Pancreas (tissue), 10 donors: Measurements from ENCODE around the gene ETV5. TPM values are rescaled to one million over a fixed set of nuclear protein-coding genes. Genes with fewer than 3 reads are reported as not detected.
A peak's percentile ranks its signal among the peaks of the same experiment; 100 is the strongest.

Source experiments
- ATAC-seq, 4 donors: fragments of 200-7000 bp; cut with Tn5 transposase; one replicate each; pipeline versions ENCODE4 v1.8.0 to v1.9.1; 2020; ENCODE audit warnings: mild to moderate bottlenecking in 4 of 4, moderate library complexity in 4 of 4
- DNase-seq, 6 donors: peaks; one replicate each; pipeline ENCODE4 v3.0.0-alpha.2; 2020
- FAIRE-seq: peaks from 2 replicates; lab custom pipeline; 2012; peaks lifted over from hg19 to GRCh38; lab: Jason Lieb, UNC
- H3K27ac ChIP-seq, 4 donors: fragments of 200-600 bp; sonication (generic); 1 replicate in 3 of 4; 2 replicates in 1 of 4; pipeline versions ENCODE4 v1.5.0 to v1.8.0; 2020
- H3K27me3 ChIP-seq, 4 donors: fragments of 200-600 bp; one replicate each; pipeline ENCODE4 v1.8.0; 2021
- H3K36me3 ChIP-seq, 3 donors: fragments of 200-600 bp; sonication (generic) in 1 of 3; one replicate each; pipeline versions ENCODE4 v1.5.0 to v1.8.0; 2020 to 2021
- H3K4me1 ChIP-seq, 3 donors: fragments of 200-600 bp; one replicate each; pipeline ENCODE4 v1.8.0; 2021
- H3K4me3 ChIP-seq, 4 donors: fragments of 200-600 bp; sonication (generic) in 2 of 4; one replicate each; pipeline versions ENCODE4 v1.5.0 to v1.8.0; 2020 to 2021
- H3K9me3 ChIP-seq, 4 donors: fragments of 200-600 bp; one replicate each; pipeline ENCODE4 v1.8.0; 2021
- WGBS, 2 donors: extraction: QIAGEN DNeasy Blood & Tissue Kit; methylation state at CpG; one replicate each; pipeline ENCODE4 v1.1.7; 2013; 5-methylcytosine and 5-hydroxymethylcytosine counted together
- intact Hi-C, 3 donors: fragments of 100-400 bp; cut with DNase I; formaldehyde crosslinking; loops; one replicate each; pipeline versions ENCODE4 v1.11.1 to v1.14.2; 2022
- polyA plus RNA-seq, 2 donors: library from polyadenylated mRNA; stranded (reverse); fragments of 200-250 nt; gene quantifications; one replicate each; pipeline ENCODE4 v1.2.3, GENCODE V29; 2013
- total RNA-seq, 6 donors: library from RNA; stranded (reverse); fragmentation: NEBNext Ultra II Directional in 4 of 6; extraction: Animal tissue kit (Norgen Biotek cat#: 25700) in 4 of 6; gene quantifications; one replicate each; pipeline versions ENCODE4 v1.2.1 to v1.2.4, GENCODE V29; 2021 to 2023
- TF ChIP-seq, protein P1 (sequence below), 4 donors: fragments of 200-600 bp; sonication (generic) in 3 of 4; IDR thresholded peaks; one replicate each; pipeline versions ENCODE4 v1.5.0 to v1.8.0; 2021; ENCODE audit warnings: antibody characterized with exemption in 4 of 4
- donor health status: healthy with polysubstance abuse.
- donor health status: DM: no; HTN: no; CAD: no; lungs with moderate emphysema.
- donor health status: DM: no; HTN: no; CAD: no.
- donor health status: control.
- donor health status: control.
- donor health status: Bipolar disorder and iron deficiency.
- donor health status: DM: yes; HTN: yes; CAD: no.
- donor health status: DM: no; HTN: no; CAD: no.
- donor health status: DM: no; HTN: no; CAD: no.
- donor health status: DM: yes; HTN: yes; CAD: no.

The ETV5 gene
- total and polyA plus RNA-seq, 8 donors: 12.2 to 58.5 (median 24.9) TPM

DNA sequence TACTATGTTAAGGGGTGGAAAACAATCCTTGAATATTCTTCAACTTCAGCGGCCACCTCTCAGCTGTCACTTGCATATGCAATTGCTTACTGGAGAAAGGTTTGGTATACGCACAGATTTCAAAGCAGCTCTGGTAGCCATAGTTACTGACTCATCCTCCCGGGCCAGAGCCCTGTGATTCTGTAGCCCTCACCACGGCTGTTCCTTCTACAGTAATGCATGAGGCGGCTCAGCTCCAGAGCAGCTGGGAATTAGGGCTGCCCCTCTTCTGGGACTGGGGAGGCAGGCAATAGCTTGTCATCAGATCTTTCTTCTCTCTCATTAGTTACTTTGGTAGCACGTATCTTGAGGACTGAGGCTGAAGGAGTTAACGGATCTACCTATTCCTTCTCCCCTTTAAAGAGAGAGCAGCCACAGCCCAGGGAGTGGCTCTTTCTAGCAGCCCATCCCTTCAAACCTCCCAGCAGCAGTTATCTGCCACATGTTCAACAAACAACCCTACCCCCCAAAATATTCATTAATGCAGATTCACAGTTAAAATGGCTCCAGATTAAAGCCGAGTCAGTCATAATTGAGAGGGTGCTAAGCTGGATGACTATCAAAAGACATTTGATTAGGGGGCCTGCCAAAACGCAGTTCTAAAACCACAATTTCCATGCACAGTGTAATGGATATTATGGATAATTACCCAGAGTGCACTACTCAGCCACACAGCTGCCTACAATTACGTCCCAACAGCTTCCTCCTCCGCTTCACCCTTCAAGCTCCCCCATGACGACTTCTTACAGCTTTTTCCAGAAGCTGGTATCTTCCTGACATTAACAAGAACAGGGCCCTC lies 54.7 kb downstream of the ETV5 start:
- intact Hi-C loops: no loop called here
- Histone ChIP-seq H3K4me1 (no peaks in the 10 kb centered on the region), H3K27ac (peak overlapping the region in 2 of 4 donors; percentile 15 to 28), H3K9me3 (no peaks in the 10 kb centered on the region), H3K4me3 (no peak overlapping the region), H3K36me3 (peaks cover 0 to 47% (median 7%) of the 10 kb centered on the region in 3 donors), H3K27me3 (no peaks in the 10 kb centered on the region)
- 88 to 91% methylated on average over 12 of the region's 12 CpGs for WGBS, 2 donors
- DNase-seq: no peak
- TF ChIP-seq, protein P1, sequence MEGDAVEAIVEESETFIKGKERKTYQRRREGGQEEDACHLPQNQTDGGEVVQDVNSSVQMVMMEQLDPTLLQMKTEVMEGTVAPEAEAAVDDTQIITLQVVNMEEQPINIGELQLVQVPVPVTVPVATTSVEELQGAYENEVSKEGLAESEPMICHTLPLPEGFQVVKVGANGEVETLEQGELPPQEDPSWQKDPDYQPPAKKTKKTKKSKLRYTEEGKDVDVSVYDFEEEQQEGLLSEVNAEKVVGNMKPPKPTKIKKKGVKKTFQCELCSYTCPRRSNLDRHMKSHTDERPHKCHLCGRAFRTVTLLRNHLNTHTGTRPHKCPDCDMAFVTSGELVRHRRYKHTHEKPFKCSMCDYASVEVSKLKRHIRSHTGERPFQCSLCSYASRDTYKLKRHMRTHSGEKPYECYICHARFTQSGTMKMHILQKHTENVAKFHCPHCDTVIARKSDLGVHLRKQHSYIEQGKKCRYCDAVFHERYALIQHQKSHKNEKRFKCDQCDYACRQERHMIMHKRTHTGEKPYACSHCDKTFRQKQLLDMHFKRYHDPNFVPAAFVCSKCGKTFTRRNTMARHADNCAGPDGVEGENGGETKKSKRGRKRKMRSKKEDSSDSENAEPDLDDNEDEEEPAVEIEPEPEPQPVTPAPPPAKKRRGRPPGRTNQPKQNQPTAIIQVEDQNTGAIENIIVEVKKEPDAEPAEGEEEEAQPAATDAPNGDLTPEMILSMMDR (IDR thresholded peaks at IDR 0.05): no peak
- no peak for FAIRE-seq
- no peak for ATAC-seq

DNA sequence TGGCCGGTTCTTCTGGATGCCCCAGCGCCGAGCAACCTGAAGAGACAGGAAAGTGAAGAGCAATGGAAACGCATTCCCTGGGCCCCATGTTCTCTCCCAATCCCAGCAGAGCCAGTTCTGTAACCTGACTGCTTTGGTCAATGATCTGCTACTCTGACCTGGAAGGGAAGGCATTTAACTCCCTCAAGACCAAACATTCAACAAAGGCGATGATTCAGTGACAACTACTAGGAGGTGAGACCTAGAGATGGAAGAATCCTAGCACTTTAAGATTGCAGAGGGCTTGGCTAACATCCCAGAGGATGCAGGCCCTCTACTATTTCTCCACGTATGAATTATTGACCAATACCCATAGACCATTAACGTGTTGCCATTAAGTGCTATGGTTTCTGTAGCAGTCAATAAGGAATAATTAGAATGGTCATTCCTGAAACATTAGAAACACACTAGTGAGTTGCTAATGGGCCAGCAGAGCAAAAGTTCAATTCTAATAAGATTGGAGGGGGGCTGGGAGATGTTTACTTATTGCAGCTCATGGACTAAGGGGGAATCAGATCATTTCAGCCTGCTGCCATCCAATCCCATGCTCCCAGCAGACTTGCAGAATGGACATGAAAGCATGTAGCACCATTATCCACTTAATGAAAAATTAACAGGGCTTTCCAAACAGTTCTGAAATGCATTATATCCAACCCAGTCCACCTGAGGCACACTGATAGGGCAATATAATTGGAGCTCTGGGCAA lies 56.6 kb downstream of the ETV5 start:
- no peaks in the 10 kb centered on the region for H3K27me3 ChIP-seq
- no peaks in the 10 kb centered on the region for H3K4me1 ChIP-seq
- TF ChIP-seq, protein P1 (IDR thresholded peaks at IDR 0.05): no peak
- ATAC-seq: no peak
- intact Hi-C loops: no loop called here
- no peak for FAIRE-seq
- H3K36me3 ChIP-seq: peaks cover 0 to 56% (median 13%) of the 10 kb centered on the region in 3 donors
- no peak overlapping the region for H3K27ac ChIP-seq
- no peak overlapping the region for H3K4me3 ChIP-seq
- WGBS, 2 donors: 72 to 73% methylated on average over 7 of the region's 7 CpGs
- no peaks in the 10 kb centered on the region for H3K9me3 ChIP-seq
- no peak for DNase-seq

DNA sequence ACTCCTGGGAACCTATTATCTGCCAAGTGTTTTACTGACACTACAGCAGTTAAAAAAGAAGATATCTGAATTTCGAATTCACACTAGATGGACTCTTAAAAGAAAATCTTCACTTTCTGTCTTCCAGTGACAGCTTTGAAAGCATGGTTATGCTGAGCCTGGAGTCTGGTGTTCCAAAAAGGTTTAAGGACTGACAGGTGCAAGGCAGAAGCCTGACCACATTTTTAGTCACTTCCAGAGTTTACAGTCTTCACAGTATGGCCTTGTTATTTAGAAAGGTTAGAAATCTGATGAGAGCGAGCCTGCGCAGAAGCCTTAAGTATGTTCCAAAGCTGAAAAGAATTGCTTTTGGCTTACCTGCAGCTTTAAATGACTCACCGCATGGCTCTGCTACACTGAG lies 59.9 kb downstream of the ETV5 start:
- peaks cover 4 to 7% (median 5%) of the 10 kb centered on the region in 3 donors for H3K4me1 ChIP-seq
- H3K4me3 ChIP-seq: no peak overlapping the region
- 93 to 99% methylated on average over 4 of the region's 4 CpGs for WGBS, 2 donors
- DNase-seq: no peak
- no peak for FAIRE-seq
- intact Hi-C loops: no loop called here
- no peak for ATAC-seq
- H3K36me3 ChIP-seq: peaks cover 0 to 39% (median 13%) of the 10 kb centered on the region in 3 donors
- no peaks in the 10 kb centered on the region for H3K27me3 ChIP-seq
- TF ChIP-seq, protein P1 (IDR thresholded peaks at IDR 0.05): no peak
- H3K27ac ChIP-seq: no peak overlapping the region
- H3K9me3 ChIP-seq: no peaks in the 10 kb centered on the region

DNA sequence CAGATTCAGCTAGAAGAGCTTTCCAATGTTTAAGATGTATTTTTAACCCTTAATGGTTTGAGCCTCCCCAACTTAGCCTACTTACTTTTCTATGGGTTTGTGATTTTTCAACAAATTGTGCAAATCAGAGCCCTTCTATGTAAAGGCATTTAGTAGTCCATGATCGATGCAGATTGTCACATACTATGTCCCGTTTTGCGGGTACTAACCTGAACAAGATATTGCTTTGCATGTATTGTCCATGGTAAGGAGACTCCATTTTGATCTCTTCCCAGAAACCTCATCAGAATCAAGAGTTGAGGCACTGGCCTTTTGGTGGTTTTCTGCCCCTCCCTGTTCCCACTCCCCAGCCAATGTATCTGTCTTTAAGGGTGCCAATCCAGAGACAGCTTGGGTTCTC lies 60.8 kb downstream of the ETV5 start:
- DNase-seq (no peak), FAIRE-seq (no peak), ATAC-seq (no peak)
- Histone ChIP-seq H3K27ac (no peak overlapping the region), H3K27me3 (no peaks in the 10 kb centered on the region), H3K36me3 (peaks cover 0 to 33% (median 13%) of the 10 kb centered on the region in 3 donors), H3K9me3 (no peaks in the 10 kb centered on the region), H3K4me3 (no peak overlapping the region), H3K4me1 (peaks cover 4 to 7% (median 5%) of the 10 kb centered on the region in 3 donors)
- TF ChIP-seq, protein P1 (IDR thresholded peaks at IDR 0.05): no peak
- 94 to 98% methylated on average over 3 of the region's 3 CpGs for WGBS, 2 donors
- intact Hi-C loops: no loop called here
